CD4-positive, alpha-beta memory T cell (primary cell): ENCODE results near the gene BRWD1. TPM values are rescaled to one million over a fixed set of nuclear protein-coding genes. Genes with fewer than 3 reads are reported as not detected.

Experiments used
- CTCF ChIA-PET: fragments of 350-600 bp; sonication (Branson Sonifier 250); formaldehyde crosslinking; loops from one replicate; lab custom pipeline; 2021; ENCODE audit warnings: inconsistent platforms; ENCODE audit not compliant: partially characterized antibody; lab: Charles Lee
- POLR2A ChIA-PET: fragments of 350-600 bp; sonication (Branson Sonifier 250); formaldehyde crosslinking; loops from one replicate; lab custom pipeline; 2021; ENCODE audit not compliant: partially characterized antibody; lab: Charles Lee
- DNase-seq, 5 donors: peaks; one replicate each; pipeline versions ENCODE4 v3.0.0 to v3.0.0-alpha.2; 2020 to 2022; ENCODE audit warnings: mixed read lengths in 1 of 5
- H3K27ac ChIP-seq: one replicate; pipeline ENCODE4 v1.7.0; 2013; ENCODE audit warnings: low read depth, low read length
- H3K27me3 ChIP-seq: 2 replicates; pipeline ENCODE4 v1.7.0; 2013; ENCODE audit warnings: mild to moderate bottlenecking, low read length, moderate library complexity; ENCODE audit not compliant: insufficient read depth
- H3K36me3 ChIP-seq: 2 replicates; pipeline ENCODE4 v1.7.0; 2013; ENCODE audit warnings: mild to moderate bottlenecking, low read length, moderate library complexity; ENCODE audit not compliant: insufficient read depth
- H3K4me1 ChIP-seq: 2 replicates; pipeline ENCODE4 v1.7.0; 2013; ENCODE audit warnings: mild to moderate bottlenecking, low read length, moderate library complexity; ENCODE audit not compliant: insufficient read depth
- H3K4me3 ChIP-seq, 2 donors: one replicate each; pipeline ENCODE4 v1.7.0; 2013; ENCODE audit warnings: low read length in 2 of 2, mild to moderate bottlenecking in 1 of 2
- H3K9me3 ChIP-seq, 2 donors: one replicate each; pipeline ENCODE4 v1.7.0; 2013; ENCODE audit warnings: low read length in 2 of 2, control low read depth in 1 of 2; ENCODE audit not compliant: control insufficient read depth in 1 of 2
- H3K27ac Mint-ChIP-seq, 7 donors: one replicate each; pipeline ENCODE4 v1.8.0; 2020 to 2021; ENCODE audit warnings: mixed read lengths in 7 of 7, mild to moderate bottlenecking in 6 of 7, inconsistent platforms in 3 of 7, moderate library complexity in 3 of 7
- H3K27me3 Mint-ChIP-seq, 2 donors: one replicate each; pipeline ENCODE4 v1.8.0; 2020 to 2021; ENCODE audit warnings: mixed read lengths in 2 of 2
- H3K36me3 Mint-ChIP-seq, 2 donors: one replicate each; pipeline ENCODE4 v1.8.0; 2020 to 2021; ENCODE audit warnings: mixed read lengths in 2 of 2, inconsistent platforms in 1 of 2, mild to moderate bottlenecking in 1 of 2
- H3K4me1 Mint-ChIP-seq, 4 donors: one replicate each; pipeline ENCODE4 v1.8.0; 2020 to 2021; ENCODE audit warnings: mixed read lengths in 4 of 4, mild to moderate bottlenecking in 1 of 4
- H3K4me3 Mint-ChIP-seq, 8 donors: one replicate each; pipeline ENCODE4 v1.8.0; 2020 to 2021; ENCODE audit warnings: mixed read lengths in 8 of 8, mild to moderate bottlenecking in 7 of 8, moderate library complexity in 6 of 8, inconsistent platforms in 3 of 8
- H3K9me3 Mint-ChIP-seq, 8 donors: one replicate each; pipeline ENCODE4 v1.8.0; 2020 to 2021; ENCODE audit warnings: mixed read lengths in 8 of 8, mild to moderate bottlenecking in 5 of 8, inconsistent platforms in 3 of 8, moderate library complexity in 1 of 8
- intact Hi-C: fragments of 100-400 bp; cut with micrococcal nuclease; formaldehyde crosslinking; loops from one replicate; pipeline ENCODE4 v1.15.1; 2023
- polyA plus RNA-seq, 2 donors: library from polyadenylated mRNA; unstranded; fragments of 300-500 nt; fragmentation: Illumina TruSeq; gene quantifications; one replicate each; pipeline ENCODE4 v1.2.3, GENCODE V29; 2021
- total RNA-seq, 2 experiments: library from RNA; stranded (reverse); gene quantifications; one replicate each; pipeline ENCODE4 v1.2.3, GENCODE V29; 2021

The BRWD1 gene
- total and polyA plus RNA-seq, 4 experiments from 2014 or later: 32.7 to 99.0 (median 66.1) TPM

- H3K36me3 ChIP-seq: no peaks in the 10 kb centered on the region
- CTCF ChIA-PET: no interaction called here
- Mint-ChIP-seq H3K4me3 (no peak overlapping the region), H3K4me1 (no peaks in the 10 kb centered on the region), H3K36me3 (no peaks in the 10 kb centered on the region), H3K9me3 (no peaks in the 10 kb centered on the region), H3K27me3 (peaks cover 1 to 4% of the 10 kb centered on the region in 2 donors), H3K27ac (no peak overlapping the region)
- no peak overlapping the region for H3K27ac ChIP-seq
- no peaks in the 10 kb centered on the region for H3K9me3 ChIP-seq
- H3K27me3 ChIP-seq: peaks cover 6% of the 10 kb centered on the region
- H3K4me3 ChIP-seq: no peak overlapping the region
- no peaks in the 10 kb centered on the region for H3K4me1 ChIP-seq
- intact Hi-C loops: no loop called here
- no peak for DNase-seq
- POLR2A ChIA-PET: no interaction called here
Measured at GRCh38 chr21:39330001-39330400, 16.6 kb upstream of the BRWD1 start.

GRCh38 chr21:39327727-39328126, 14.3 kb upstream of the BRWD1 start:
- no peak overlapping the region for H3K27ac Mint-ChIP-seq
- Histone ChIP-seq H3K27ac (no peak overlapping the region), H3K27me3 (peaks cover 6% of the 10 kb centered on the region), H3K36me3 (no peaks in the 10 kb centered on the region), H3K9me3 (no peaks in the 10 kb centered on the region), H3K4me3 (no peak overlapping the region), H3K4me1 (no peaks in the 10 kb centered on the region)
- no peak for DNase-seq
- H3K27me3 Mint-ChIP-seq: peaks cover 1 to 4% of the 10 kb centered on the region in 2 donors
- intact Hi-C loops: no loop called here
- no peak overlapping the region for H3K4me3 Mint-ChIP-seq
- H3K9me3 Mint-ChIP-seq: no peaks in the 10 kb centered on the region
- H3K36me3 Mint-ChIP-seq: no peaks in the 10 kb centered on the region
- ChIA-PET POLR2A (interaction anchor here (2.8 kb wide), 1 partner anchor 22 kb away, joined by 7 read pairs; the partner anchor contains the start of gene HMGN1), CTCF (no interaction called here)
- H3K4me1 Mint-ChIP-seq: no peaks in the 10 kb centered on the region

GRCh38 chr21:39326607-39327307, 13.3 kb upstream of the BRWD1 start:
- DNase-seq: no peak
- peaks cover 1 to 4% of the 10 kb centered on the region in 2 donors for H3K27me3 Mint-ChIP-seq
- ChIA-PET POLR2A (interaction anchor here (2.8 kb wide), 1 partner anchor 23 kb away, joined by 7 read pairs; the partner anchor contains the start of gene HMGN1), CTCF (no interaction called here)
- H3K9me3 ChIP-seq: no peaks in the 10 kb centered on the region
- H3K4me1 Mint-ChIP-seq: no peaks in the 10 kb centered on the region
- H3K27ac ChIP-seq: no peak overlapping the region
- no peaks in the 10 kb centered on the region for H3K36me3 ChIP-seq
- peaks cover 6% of the 10 kb centered on the region for H3K27me3 ChIP-seq
- no peaks in the 10 kb centered on the region for H3K9me3 Mint-ChIP-seq
- intact Hi-C loops: no loop called here
- no peaks in the 10 kb centered on the region for H3K4me1 ChIP-seq
- H3K4me3 ChIP-seq: no peak overlapping the region
- no peaks in the 10 kb centered on the region for H3K36me3 Mint-ChIP-seq
- peak overlapping the region in 1 of 7 donors; percentile 53 for H3K27ac Mint-ChIP-seq
- H3K4me3 Mint-ChIP-seq: no peak overlapping the region

- Mint-ChIP-seq H3K9me3 (no peaks in the 10 kb centered on the region), H3K27me3 (peaks cover 1 to 4% of the 10 kb centered on the region in 2 donors), H3K27ac (no peak overlapping the region), H3K4me3 (no peak overlapping the region), H3K4me1 (no peaks in the 10 kb centered on the region), H3K36me3 (no peaks in the 10 kb centered on the region)
- intact Hi-C loops: no loop called here
- Histone ChIP-seq H3K9me3 (no peaks in the 10 kb centered on the region), H3K4me3 (no peak overlapping the region), H3K4me1 (no peaks in the 10 kb centered on the region), H3K27ac (no peak overlapping the region), H3K27me3 (peaks cover 6% of the 10 kb centered on the region), H3K36me3 (no peaks in the 10 kb centered on the region)
- ChIA-PET POLR2A (interaction anchor here (2.8 kb wide), 1 partner anchor 24 kb away, joined by 7 read pairs; the partner anchor contains the start of gene HMGN1), CTCF (no interaction called here)
- no peak for DNase-seq
Measured at GRCh38 chr21:39325458-39325857, 12.0 kb upstream of the BRWD1 start.

GRCh38 chr21:39321424-39321823, 8.0 kb upstream of the BRWD1 start:
- Mint-ChIP-seq H3K4me1 (peaks cover 0 to 5% (median 3%) of the 10 kb centered on the region in 4 donors), H3K36me3 (no peaks in the 10 kb centered on the region), H3K4me3 (no peak overlapping the region), H3K27me3 (peaks cover under 1 to 1% of the 10 kb centered on the region in 2 donors), H3K27ac (peak overlapping the region in 1 of 7 donors; percentile 66), H3K9me3 (no peaks in the 10 kb centered on the region)
- CTCF ChIA-PET: no interaction called here
- intact Hi-C loops: no loop called here
- Histone ChIP-seq H3K27me3 (no peaks in the 10 kb centered on the region), H3K4me3 (no peak overlapping the region), H3K36me3 (no peaks in the 10 kb centered on the region), H3K9me3 (no peaks in the 10 kb centered on the region), H3K27ac (no peak overlapping the region), H3K4me1 (no peaks in the 10 kb centered on the region)
- POLR2A ChIA-PET: no interaction called here
- DNase-seq: no peak

GRCh38 chr21:39319814-39320332, 6.4 kb upstream of the BRWD1 start:
- H3K27me3 Mint-ChIP-seq: no peaks in the 10 kb centered on the region
- ChIA-PET POLR2A (no interaction called here), CTCF (no interaction called here)

GRCh38 chr21:39319251-39319756, 5.9 kb upstream of the BRWD1 start:
- H3K4me3 ChIP-seq: no peak overlapping the region
- no peaks in the 10 kb centered on the region for H3K27me3 ChIP-seq
- no peaks in the 10 kb centered on the region for H3K27me3 Mint-ChIP-seq
- H3K27ac ChIP-seq: no peak overlapping the region
- H3K27ac Mint-ChIP-seq: no peak overlapping the region
- intact Hi-C loops: loop anchor here (10.0 kb wide), 1 partner anchor 1955 kb away; the partner anchor contains the start of gene DYRK1A
- CTCF ChIA-PET: no interaction called here
- no peaks in the 10 kb centered on the region for H3K9me3 ChIP-seq
- no peak overlapping the region for H3K4me3 Mint-ChIP-seq
- peaks cover 14 to 21% (median 16%) of the 10 kb centered on the region in 4 donors for H3K4me1 Mint-ChIP-seq
- no peak for DNase-seq
- POLR2A ChIA-PET: no interaction called here
- peaks cover 0 to 4% of the 10 kb centered on the region in 2 donors for H3K36me3 Mint-ChIP-seq
- peaks cover 17% of the 10 kb centered on the region for H3K4me1 ChIP-seq
- H3K36me3 ChIP-seq: no peaks in the 10 kb centered on the region
- H3K9me3 Mint-ChIP-seq: no peaks in the 10 kb centered on the region

More at GRCh38 chr21:39319814-39320332, 6.4 kb upstream of the BRWD1 start:
- Mint-ChIP-seq H3K9me3 (no peaks in the 10 kb centered on the region), H3K4me1 (peaks cover 11 to 16% (median 12%) of the 10 kb centered on the region in 4 donors), H3K36me3 (no peaks in the 10 kb centered on the region), H3K27ac (peak overlapping the region in 1 of 7 donors; percentile 54), H3K4me3 (no peak overlapping the region)
- Histone ChIP-seq H3K27me3 (no peaks in the 10 kb centered on the region), H3K9me3 (no peaks in the 10 kb centered on the region), H3K36me3 (no peaks in the 10 kb centered on the region), H3K4me1 (peaks cover 11% of the 10 kb centered on the region), H3K27ac (no peak overlapping the region), H3K4me3 (no peak overlapping the region)
- DNase-seq: no peak
- intact Hi-C loops: loop anchor here (10.0 kb wide), 1 partner anchor 1955 kb away; the partner anchor contains the start of gene DYRK1A
